Activated T-cell treated with anti-CD3 and anti-CD28 coated beads for 1 hour (primary cell): ENCODE results near the gene STARD8.

ENCODE experiments used
- DNase-seq: peaks from one replicate; pipeline ENCODE4 v3.0.0-alpha.2; 2020; ENCODE audit warnings: low read depth

Gene STARD8

DNA sequence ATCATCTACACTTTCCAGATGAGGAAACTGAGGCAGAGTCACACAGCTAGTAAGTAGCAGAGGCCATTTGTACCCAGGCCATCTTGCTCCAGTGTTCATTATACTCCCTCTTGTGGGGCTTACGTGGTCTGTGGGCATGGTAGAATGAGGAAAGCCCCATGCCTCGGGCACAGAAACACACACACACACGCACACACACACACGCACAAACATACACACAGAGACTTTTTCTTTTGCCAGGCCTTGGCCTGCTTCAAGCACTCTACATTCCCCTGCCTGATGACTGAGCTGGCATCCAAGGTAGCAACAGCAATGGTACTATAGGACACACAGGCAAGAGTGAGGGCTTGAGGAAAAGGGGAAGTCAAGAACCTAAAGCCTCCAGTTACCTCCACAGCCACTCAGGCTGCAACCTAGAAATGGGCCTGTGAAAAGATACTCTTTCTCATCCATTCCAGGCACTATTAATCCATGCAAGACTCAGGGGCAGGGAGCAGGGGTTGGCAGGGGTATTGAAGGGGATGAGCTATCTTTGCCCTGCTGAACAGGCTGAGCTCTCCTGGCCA, 43.6 kb downstream of the STARD8 start:
- DNase-seq: no peak

DNA sequence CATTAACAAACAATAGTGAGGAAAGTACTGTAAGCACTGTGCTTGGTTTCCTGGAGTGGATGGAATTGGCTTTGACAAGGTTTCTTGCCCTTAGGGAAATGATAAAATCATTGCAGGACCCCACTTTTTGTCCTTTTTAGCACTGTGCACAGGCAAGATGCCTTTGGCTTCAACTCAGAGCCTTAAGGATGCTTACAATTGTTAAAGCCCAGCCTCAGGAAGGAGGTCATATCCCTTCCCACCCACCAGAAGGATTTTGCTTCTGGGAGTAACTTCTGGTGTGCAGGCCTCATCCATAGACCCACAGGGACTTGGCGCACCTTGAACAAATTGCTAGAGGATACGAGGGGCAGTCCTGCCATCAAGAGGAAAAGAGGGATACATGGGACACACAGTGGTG, 44.5 kb downstream of the STARD8 start:
- DNase-seq: no peak

GRCh38 chrX:68692651-68693050, 45.2 kb downstream of the STARD8 start:
- DNase-seq: no peak

DNA sequence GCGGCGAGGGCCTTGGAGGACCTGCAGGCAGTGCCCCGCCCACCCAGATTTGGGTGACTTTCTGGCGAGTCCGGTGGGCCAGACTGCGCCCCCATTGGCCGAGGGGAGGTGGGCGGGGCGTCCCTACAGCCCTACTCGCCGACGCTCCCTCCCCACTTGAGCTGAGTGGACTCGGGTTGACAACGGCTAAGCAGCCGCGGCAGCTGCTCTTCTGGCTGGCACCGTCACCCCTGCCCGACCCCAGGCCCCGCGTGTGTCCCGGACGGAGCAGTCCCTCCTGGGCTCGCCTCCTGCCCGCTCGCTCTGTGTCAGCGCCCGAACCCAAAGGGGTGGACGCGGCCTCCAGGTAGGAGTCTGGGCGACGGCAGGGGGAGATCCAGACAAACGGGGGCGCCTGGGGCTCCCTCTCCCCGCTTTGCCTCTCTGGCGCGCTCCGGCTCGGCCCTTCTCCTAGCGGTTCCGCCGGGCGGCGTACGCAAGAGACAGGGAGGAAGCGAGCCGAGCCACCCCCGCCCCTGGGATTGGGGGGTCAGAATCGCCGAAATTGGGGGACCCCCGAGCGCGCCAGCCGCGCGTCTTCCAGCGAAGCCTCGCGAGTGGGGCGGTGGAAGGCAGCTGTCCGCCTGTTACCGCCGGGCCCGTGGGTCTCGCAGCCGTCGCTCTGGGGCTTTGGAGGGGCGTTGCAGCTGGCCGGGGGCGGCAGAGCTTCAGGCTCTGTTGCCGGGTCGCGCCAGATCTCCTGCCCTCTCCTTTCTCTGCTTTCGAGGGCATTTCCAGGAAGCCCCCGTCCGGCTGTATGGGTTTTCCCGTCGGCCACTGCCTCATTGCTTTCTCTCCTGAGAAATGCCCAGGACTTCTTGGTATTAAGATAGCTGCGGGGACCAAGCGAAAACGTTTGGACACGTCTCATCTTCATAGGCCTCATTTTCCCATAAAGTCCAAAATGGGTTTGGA, 46.3 kb downstream of the STARD8 start:
- DNase-seq: no peak

DNA sequence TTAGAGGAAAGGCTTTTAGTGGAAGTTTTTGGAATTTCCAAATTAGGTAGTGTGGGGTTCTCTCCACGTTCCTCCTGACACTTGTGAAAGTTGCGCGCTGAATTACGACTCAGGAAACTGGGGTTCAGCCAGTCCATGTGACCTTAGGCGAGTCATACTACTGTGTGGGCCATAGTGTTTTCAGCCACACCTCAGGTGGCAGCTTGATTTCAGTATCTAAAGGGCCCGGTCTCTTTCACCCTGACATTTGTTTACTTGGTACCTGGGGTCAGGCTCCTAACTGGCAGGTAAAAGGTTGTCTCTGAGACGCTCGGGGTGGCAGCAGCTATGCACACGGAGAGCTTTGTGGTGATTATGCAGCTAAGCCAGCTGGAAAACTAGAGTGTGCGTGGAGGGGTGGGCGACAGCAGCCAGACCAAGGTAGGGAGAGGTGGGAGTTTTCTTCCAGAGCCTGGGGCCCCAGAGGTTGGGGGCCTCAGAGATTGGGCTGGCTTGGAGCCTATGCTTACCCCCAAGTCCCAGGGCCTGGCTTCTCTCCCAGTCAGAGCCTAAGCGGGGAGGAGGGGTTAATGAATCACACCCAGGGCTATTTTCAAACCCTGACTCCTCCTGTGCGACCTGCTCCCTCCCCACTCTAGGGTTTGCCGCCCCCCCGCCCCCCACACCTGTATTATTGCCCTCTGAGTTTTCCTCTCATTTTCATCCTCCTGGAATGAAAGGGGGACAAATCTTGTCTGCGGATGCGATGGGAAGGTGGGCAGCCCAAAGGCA, 47.2 kb downstream of the STARD8 start:
- DNase-seq: no peak

DNA sequence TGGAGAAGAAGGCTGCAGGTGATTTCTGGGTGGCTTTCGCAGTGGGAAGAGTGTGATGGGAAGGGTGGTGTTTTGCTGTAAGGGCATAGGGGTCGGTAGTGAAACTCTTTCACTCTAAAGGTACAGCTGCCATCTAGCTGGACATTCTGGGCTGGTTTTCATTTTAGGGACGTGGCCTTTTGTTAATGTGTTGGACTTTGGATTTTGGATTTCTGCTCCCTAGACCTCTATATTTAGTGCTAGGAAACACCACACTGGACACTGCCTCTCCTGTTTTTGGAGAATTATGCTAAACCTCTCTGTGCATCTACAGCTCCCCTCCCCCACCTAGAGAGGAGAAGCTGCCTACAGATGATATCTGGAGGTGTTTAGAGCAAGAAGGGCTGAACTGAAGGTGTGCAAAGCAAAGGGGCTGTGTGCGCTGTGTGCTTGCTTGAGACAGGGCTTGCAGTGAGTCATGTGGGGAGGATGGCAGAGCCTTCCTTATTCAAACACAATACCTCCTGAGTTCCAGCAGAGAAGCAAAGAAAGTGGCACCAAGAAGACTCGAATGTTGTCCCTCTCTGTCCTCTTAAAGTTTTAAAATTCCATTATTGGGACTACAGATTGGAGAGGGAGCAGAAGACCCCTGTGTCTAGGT, 47.9 kb downstream of the STARD8 start:
- no peak for DNase-seq

- no peak for DNase-seq
Measured at GRCh38 chrX:68696267-68696990, 49.0 kb downstream of the STARD8 start.

DNA sequence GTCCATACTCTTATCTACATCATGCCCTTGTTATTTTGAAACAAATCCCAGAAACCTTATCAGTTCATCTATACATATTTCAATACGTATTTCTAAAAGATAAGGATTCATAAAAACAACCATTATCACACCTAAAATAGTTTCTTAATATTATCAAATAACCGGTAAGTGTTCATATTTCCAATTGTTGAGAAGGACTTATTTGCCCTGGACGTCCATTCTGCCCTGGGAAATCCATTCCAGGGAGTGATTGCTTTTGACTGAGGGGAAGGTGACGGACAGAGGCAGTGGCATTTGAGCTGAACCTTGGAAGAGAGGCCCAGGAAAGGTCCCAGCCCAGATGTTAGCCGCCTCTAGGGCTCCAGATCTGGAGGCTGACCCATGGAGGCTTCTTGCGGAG, 49.6 kb downstream of the STARD8 start:
- no peak for DNase-seq

DNA sequence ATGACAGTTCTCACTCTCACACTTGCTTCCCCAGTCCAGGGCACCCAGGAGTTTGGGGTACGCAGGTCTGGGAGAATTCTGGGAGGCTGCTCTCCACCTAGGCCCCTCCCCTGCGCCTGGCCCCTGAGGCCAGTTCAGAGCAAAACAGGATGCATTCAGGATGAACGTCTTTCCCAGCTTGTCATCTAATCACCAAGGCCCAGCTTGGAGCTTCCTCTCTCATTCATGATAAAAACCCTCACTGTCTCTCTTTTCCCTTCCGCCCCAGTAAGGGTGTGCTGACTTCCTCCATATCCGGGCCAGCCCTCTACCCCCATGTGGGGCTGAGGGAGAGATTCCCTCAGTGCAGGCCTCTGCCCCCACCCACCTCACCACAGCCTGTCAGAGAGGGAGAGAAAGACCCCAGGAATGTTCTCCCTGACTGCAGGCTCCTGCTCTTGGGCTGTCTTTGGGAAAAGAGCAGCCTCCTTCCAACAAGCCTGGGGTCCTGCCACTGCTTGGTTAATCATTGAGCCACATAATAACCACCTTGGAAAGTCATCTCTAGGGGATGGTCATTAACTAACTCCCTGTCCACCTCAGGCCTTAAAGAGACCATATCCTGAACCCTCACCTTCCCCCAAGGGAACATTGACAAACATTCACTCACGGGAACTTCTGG, 50.1 kb downstream of the STARD8 start:
- DNase-seq: no peak

DNA sequence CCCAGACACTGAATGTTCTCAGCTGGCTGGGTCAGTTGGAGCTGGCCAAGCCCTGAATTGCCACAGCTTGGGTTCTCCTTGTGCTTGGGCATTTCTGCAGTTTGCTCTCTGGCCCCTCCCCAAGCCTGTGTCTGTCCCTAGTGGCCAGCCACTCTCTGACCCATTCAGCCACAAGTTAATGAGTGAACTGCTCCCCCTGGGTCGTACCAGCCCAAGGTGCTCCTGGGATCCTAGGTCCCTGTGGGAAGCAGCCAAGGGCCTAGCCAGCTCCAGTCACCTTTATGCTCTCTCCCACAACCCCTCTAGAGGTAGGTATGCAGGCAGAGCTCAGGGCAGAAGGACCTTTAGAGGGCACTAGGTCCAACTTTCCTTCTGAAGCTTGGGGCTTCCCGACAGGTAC, 51.5 kb downstream of the STARD8 start:
- no peak for DNase-seq

GRCh38 chrX:68699960-68700746, 52.7 kb downstream of the STARD8 start:
- no peak for DNase-seq

DNA sequence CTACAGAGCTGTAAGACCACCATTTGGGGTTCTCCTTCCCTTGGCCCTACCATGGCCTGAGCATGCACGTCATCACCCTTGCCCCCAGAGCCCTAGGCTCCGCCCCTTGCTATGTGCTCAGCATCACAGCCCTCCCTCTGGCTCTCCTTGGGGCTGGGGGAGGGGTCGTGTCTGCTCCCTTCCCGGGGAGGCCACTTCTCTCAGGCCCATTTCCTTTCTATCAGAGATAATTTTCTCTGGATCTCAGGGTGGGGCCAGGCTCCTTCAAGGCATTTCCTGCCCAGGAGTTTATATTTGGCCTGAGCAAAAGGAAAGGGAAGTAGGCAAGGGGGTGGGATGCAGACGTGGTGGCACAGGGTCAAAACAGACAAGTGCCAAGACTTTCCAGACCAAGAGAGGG, 55.9 kb downstream of the STARD8 start:
- no peak for DNase-seq

GRCh38 chrX:68703846-68704245, 56.4 kb downstream of the STARD8 start:
- DNase-seq: no peak

DNA sequence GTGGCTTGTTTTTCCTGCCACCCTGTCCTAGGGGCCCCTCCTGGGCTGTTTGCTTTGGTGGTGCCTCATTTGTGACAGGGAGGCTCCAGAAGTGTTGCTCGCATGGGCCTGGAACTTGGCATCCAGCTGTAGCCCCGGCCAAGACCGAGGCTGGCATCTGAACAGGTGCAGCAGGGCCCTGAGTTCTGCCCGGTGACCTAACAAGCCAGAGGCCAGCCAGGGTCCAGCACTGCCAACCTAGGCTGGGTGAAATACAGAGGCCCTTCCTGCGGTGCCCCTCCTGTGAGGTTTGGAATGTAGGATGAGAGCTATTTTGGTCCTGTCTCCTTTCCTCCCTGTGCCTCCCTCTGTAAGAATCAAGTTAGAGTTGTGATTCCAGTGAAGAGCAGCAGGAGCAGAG, 58.5 kb downstream of the STARD8 start:
- no peak for DNase-seq

GRCh38 chrX:68708503-68709290, 61.2 kb downstream of the STARD8 start:
- DNase-seq: no peak

- DNase-seq: no peak
Measured at GRCh38 chrX:68710870-68711576, 63.6 kb downstream of the STARD8 start.

- DNase-seq: no peak
Measured at GRCh38 chrX:68711845-68712244, 64.4 kb downstream of the STARD8 start.

- DNase-seq: no peak
Measured at GRCh38 chrX:68714856-68715255, 67.4 kb downstream of the STARD8 start.

DNA sequence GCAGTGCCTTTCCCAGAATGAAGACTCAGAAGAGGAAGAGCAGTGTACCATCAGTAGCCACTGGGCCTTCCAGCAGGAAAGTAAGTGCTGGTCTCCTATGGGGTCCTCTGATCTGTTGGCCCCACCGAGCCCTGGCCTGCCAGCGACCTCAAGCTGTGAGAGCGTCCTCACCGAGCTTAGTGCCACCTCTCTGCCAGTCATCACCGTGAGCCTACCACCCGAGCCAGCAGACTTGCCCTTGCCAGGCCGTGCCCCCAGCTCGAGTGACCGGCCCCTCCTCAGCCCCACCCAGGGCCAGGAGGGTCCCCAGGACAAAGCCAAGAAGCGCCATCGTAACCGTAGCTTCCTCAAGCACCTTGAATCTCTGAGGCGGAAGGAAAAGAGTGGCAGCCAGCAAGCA, 69.7 kb downstream of the STARD8 start:
- no peak for DNase-seq
